Measurements from ENCODE around the gene CMTM6. TPM values are rescaled to one million over a fixed set of nuclear protein-coding genes. Genes with fewer than 3 reads are reported as not detected.

The CMTM6 gene
- total and polyA plus RNA-seq, 12 donors, result 8.5 to 23.8 (median 11.0) TPM

GRCh38 chr3:32457971-32458471, 44.6 kb downstream of the CMTM6 start:
- Histone ChIP-seq H3K27me3 (no peaks in the 10 kb centered on the region), H3K9me3 (no peaks in the 10 kb centered on the region), H3K27ac (peak overlapping the region in 2 of 10 donors; percentile 24 to 79), H3K4me3 (no peak overlapping the region), H3K4me1 (peaks cover 0 to 59% (median 6%) of the 10 kb centered on the region in 9 donors), H3K36me3 (peaks cover 0 to 36% (median 0%) of the 10 kb centered on the region in 9 donors)
- no peak for TF ChIP-seq CTCF (IDR thresholded peaks at IDR 0.05)
- peak in 6 of 8 donors; percentile 22 to 72 (median 52) for ATAC-seq
- intact Hi-C loops (cut with DNase I), result loop anchor here in 1 of 10 donors (10.0 kb wide), 1 partner anchor 173 kb away; no protein-coding TSS in a partner anchor
- WGBS, 2 donors, result 54 to 59% methylated on average over 9 of the region's 9 CpGs
- DNase-seq, result no peak

GRCh38 chr3:32456429-32457130, 46.1 kb downstream of the CMTM6 start:
- H3K4me3 ChIP-seq, result no peak overlapping the region
- intact Hi-C loops (cut with DNase I), result loop anchor here in 1 of 10 donors (10.0 kb wide), 1 partner anchor 172 kb away; no protein-coding TSS in a partner anchor
- WGBS, 2 donors, result 85 to 89% methylated on average over 11 of the region's 11 CpGs
- DNase-seq, result no peak
- H3K4me1 ChIP-seq, result peaks cover 0 to 49% (median under 1%) of the 10 kb centered on the region in 9 donors
- H3K9me3 ChIP-seq, result no peaks in the 10 kb centered on the region
- no peaks in the 10 kb centered on the region for H3K27me3 ChIP-seq
- peaks cover 0 to 50% (median 0%) of the 10 kb centered on the region in 9 donors for H3K36me3 ChIP-seq
- ATAC-seq, result no peak
- no peak for TF ChIP-seq CTCF (IDR thresholded peaks at IDR 0.05)
- H3K27ac ChIP-seq, result peak overlapping the region in 1 of 10 donors; percentile 43

- no peak for TF ChIP-seq CTCF (IDR thresholded peaks at IDR 0.05)
- Histone ChIP-seq H3K4me1 (peaks cover 0 to 41% (median 0%) of the 10 kb centered on the region in 9 donors), H3K4me3 (no peak overlapping the region), H3K27me3 (no peaks in the 10 kb centered on the region), H3K9me3 (no peaks in the 10 kb centered on the region), H3K27ac (peak overlapping the region in 1 of 10 donors; percentile 38), H3K36me3 (peaks cover 0 to 58% (median 0%) of the 10 kb centered on the region in 9 donors)
- DNase-seq (no peak), ATAC-seq (no peak)
- WGBS, 2 donors, result 85 to 87% methylated on average over 15 of the region's 15 CpGs
- intact Hi-C loops (cut with DNase I), result loop anchor here in 1 of 10 donors (10.0 kb wide), 1 partner anchor 171 kb away; no protein-coding TSS in a partner anchor
These were observed 46.8 kb downstream of the CMTM6 start for GRCh38 chr3:32455609-32456428.

All from heart right ventricle (tissue), 16 donors.